NK-92 (cell line): ENCODE results near the gene MIXL1.
"Not testable (repeated sequence)": the region's sequence is repeated elsewhere in the genome, so short reads cannot be mapped to it uniquely, and the experiment has no call there.

Experiments
- DNase-seq: peaks from one replicate; lab custom pipeline; 2025; ENCODE audit not compliant: unreplicated experiment; lab: John Stamatoyannopoulos, UW

Gene MIXL1

GRCh38 chr1:226212545-226212944, 10.9 kb upstream of the MIXL1 start:
- no peak for DNase-seq

GRCh38 chr1:226215239-226215638, 8.2 kb upstream of the MIXL1 start:
- DNase-seq, result no peak

DNA sequence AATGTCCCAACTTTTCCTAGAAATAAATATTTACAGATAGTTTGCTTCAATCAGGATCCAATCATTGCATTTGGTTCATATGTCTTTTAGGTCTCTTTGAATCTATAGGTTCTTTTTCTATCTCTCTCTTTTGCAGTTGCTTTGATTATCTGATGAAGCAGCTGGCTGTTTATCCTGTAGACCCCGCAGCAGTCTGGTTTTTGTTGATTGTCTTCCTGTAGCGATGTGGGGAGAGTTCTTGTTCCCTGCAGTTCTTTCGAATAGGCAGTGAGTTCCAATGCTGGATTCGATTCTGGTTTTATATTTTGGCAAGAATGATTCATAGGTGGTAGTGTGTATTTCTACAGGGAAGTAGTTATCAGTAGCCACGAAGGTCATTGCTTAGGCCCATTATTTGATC, 7.4 kb upstream of the MIXL1 start:
- DNase-seq, result no peak

GRCh38 chr1:226217273-226217672, 6.2 kb upstream of the MIXL1 start:
- DNase-seq, result no peak

DNA sequence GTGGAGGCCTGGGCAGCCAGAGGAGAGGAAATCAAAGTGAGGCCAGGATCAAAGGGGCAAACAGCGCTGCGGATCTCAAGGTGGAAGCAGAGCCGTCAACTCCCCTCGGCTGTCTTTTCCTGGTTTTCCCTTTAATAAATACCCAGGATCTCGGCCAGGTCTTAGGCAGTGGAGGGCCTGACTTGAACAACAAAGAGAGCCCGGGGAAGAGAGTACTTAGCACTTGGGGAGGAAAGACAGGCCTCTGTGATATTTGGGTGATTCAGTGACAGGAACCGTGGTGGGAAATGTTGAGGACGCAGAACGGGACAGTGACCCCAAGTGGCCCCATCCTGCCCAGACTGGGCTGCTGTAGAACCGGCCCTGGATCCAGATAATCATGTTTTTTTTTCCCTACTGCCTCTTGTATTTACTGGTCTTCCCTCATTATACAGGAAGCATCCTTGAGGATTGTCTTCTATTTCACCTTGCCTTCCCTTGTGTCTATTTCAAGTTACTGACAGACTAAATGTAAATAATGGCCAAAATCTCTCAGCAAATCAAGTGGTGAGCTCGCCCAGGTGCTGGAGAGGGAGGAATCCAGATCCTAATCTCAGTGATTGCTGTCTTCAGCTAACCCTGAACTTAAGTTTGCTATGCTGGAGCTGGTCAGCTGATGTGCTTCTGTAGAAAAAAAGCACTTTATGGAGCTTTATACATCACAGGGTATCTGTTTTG, 2.8 kb upstream of the MIXL1 start:
- DNase-seq, result no peak

DNA sequence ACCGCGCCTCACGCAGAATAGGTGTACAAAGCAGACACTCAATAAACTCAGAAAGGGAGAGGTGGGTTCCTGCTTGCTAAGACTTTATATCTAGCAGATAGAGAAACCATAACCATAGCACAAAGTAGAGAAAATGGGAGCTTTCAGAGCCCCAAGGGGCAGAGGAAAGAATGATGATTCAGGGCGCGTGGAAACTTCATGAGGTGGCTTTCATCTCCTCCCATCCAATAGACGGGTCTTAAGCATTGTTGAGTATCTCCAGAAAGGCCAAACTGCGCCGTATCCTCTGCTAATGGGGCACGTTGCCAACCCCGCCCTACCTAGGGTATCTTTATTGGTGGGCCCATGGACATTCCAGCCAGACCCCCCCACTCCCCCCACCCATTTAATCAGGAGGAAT, 778 bp upstream of the MIXL1 start:
- DNase-seq, result no peak

- DNase-seq, result no peak
These were observed 351 bp downstream of the MIXL1 start for GRCh38 chr1:226223786-226224244.

GRCh38 chr1:226226601-226227000, 3.1 kb downstream of the MIXL1 start:
- no peak for DNase-seq

- DNase-seq, result no peak
These were observed 9.8 kb downstream of the MIXL1 start for GRCh38 chr1:226233293-226233692.

GRCh38 chr1:226233806-226234205, 10.3 kb downstream of the MIXL1 start:
- DNase-seq, result no peak

GRCh38 chr1:226236826-226237225, 13.4 kb downstream of the MIXL1 start:
- no peak for DNase-seq

- DNase-seq, result no peak
These were observed 16.0 kb downstream of the MIXL1 start for GRCh38 chr1:226239421-226239820.

DNA sequence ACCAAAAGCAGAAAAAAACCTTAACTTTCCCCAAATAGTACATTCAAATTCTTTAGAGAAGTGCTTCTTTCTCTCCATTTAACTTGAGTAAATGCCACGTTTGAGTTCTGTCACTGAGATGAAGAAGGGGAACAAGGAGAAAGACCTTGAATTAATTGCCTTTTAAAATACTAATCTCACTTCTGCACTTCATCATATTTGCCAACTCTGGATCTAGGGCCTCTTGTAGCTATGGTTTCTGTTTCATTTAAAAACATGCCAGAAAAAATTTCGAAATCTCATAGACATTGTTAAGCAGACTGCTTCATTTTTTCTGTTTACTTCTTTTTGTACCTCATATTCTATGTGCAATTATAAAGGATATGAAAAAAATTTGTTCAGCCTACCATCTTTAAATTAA, 24.6 kb downstream of the MIXL1 start:
- no peak for DNase-seq

DNA sequence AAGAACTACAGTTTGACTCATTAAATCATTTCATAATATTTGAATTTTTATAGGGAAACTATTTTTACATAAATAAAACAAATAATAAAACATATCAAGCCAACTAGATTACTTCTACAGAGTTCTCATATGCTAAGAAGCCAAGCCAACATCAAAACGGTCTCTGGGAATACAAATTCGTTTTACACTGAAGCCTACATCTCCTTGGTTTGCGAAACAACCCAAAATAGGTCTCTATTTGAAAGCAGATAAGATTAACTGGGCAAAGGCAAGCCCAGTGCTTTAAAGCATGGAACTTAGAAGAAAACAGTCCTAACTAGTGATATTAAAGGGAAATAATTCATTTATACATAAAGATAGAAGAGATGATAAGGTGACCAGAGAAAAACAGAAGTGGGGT, 25.3 kb downstream of the MIXL1 start:
- no peak for DNase-seq

DNA sequence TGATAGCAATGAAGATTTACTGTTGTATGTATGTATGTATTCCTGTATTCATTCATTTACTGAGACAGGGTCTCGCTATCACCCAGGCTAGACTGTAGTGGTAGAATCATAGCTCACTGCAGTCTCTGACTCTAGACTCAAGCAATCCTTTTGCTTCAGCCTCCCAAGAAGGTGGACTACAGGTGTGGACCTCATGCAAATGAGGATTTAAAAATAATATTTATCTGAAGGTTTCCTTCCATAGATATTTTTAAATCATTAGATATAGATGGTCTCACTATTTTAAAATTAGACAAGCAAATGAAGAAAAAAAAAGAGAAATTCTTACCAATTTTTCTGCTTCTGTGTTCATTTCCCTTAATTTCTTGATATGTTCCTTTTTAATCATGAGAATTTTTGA, 27.0 kb downstream of the MIXL1 start:
- no peak for DNase-seq

GRCh38 chr1:226252841-226253240, 29.4 kb downstream of the MIXL1 start:
- DNase-seq, result not testable (repeated sequence)

- no peak for DNase-seq
These were observed 30.5 kb downstream of the MIXL1 start for GRCh38 chr1:226253933-226254332.

DNA sequence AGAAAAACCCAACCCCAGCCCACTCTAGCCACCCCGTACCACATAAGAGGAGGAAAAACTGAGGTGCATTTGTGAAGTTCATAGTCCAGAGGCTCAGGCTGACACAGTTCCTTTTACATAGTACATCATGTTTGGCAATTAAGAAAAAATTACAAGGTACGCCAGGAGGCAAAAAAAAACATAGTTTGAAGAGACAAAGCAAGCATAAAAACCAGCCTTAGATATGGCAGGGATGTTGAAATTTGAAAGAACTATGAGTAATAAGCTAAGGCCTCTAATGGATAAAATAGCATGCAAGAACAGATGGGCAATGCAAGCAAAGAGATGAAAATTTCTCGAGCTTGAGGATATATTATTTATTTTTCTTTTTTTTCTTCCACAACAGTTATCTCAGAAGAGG, 31.9 kb downstream of the MIXL1 start:
- DNase-seq, result no peak

DNA sequence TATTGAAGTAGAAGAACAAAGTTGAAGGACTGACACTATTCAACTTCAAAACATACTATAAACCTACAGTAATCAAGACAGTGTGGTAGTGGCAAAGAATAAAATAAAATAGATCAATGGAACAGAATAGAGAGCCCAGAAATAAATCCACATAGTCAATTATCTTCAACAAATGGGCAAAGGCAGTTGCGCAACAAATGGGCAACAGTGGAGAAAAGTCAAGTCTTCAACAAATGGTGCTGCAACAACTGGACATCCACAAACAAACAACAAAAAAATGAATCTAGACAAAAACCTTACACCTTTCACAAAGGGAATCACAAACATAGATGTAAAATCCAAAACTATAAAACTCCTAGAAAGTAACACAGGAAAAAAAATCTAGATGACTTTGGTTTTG, 38.4 kb downstream of the MIXL1 start:
- no peak for DNase-seq

- no peak for DNase-seq
These were observed 45.1 kb downstream of the MIXL1 start for GRCh38 chr1:226268421-226269124.

DNA sequence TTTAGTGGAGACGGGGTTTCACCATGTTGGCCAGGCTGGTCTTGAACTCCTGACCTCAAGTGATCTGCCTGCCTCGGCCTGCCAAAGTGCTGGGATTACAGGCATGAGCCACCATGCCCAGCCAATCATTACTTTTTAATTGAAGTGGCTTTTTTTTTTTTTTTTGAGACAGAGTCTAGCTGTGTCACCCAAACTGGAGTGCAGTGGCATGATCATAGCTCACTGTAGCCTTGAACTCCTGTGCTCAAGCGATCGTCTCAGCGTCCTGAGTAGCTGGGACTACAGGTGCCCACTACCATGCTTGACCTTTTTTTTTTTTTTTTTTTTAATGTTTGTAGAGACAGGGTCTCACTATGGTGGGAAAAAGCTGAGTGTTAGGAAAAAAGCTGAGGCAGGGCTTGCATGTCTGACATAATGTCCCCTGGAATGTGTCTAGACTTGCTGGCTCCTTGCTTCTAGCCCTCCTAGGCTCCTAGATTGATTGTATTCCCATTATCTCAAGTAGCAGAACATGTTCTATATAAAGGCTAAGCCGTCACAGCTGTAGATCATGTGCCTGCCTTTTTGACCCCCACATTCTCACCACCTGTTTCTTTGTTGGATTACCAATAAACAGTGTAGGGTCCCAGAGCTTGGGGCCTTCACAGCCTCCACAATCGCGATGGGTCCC, 48.9 kb downstream of the MIXL1 start:
- not testable (repeated sequence) for DNase-seq

DNA sequence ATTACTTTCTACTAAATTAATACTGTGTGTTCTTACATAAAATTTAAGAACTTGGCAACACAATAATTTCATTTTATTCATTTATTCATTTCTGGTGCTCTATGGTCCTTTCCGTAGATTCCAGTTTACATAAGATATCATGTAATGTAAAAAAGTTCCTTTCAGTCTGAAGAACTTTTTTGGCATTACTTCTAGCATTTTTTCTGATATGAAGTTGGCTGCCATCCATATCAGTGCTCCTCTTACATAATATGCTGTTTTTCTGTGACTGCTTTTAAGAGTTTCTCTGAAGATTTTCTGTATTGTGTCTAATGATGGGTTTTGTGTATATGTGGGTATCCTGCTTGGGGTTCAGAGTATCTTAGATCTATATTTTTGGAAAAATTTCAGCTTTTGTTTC, 50.7 kb downstream of the MIXL1 start:
- DNase-seq, result no peak
